HG03039 (cell line): ENCODE measurements around the gene LRRC1.

Experiments
- ATAC-seq: cut with Tn5 transposase; IDR thresholded peaks from one replicate; pipeline ENCODE4 v1.9.1; 2021; ENCODE audit warnings: mild to moderate bottlenecking, moderate library complexity; ENCODE audit not compliant: unreplicated experiment

LRRC1 gene

DNA sequence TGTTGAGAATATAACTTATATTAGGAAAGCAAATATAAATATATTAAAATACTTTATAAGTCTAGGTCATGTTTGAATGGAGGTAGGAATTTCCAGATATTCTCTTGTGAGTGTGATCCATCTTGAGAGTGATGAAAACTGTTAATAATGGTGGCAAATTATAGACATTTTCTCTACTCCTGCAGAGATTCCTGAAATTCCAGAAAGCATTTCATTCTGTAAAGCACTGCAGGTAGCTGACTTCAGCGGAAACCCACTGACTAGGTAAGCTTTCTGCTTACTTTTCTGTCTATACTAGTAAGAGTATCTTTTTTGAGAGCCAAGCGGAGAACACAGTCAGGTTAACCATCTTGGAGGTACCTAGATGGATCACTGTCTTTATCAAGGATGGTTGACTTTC, 84.0 kb downstream of the LRRC1 start:
- no peak for ATAC-seq

DNA sequence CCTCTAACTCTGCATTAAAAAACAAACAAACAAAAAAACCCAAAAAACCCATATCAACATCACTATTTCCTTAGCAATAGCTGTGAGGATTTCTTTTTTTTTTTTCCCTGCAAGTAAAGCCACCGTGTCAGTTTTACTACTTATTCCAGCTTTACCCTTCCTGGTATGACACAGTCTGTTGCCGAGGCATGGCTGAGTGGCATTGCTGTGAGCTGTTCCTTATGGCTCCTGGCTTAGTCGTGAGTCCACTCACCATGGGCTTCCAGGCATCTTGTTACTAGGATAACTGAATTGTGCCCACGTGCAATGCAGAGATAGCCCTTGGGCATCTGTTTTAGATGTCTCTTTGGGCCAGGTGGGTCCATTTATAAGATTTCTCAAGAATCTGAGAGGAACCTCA, 84.8 kb downstream of the LRRC1 start:
- ATAC-seq: no peak

DNA sequence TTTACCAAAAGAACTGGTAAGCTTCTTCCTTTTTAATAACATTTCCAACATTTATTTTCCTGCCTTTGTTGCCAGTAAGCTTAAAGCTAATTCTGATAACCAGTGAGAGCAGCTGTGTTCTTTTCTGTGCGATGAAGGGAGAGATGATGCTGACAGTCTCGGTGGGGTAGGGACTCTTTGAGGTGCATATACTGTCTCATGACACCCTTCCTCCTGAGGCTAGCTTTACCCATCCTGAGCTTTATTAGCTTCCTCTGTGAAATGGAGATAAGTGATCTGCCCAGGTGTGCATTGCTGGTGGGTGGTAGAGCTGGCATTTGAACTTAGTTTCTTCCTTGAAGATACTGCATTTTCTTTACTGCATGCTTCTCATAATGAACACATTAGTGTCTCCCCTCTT, 92.5 kb downstream of the LRRC1 start:
- ATAC-seq: no peak

DNA sequence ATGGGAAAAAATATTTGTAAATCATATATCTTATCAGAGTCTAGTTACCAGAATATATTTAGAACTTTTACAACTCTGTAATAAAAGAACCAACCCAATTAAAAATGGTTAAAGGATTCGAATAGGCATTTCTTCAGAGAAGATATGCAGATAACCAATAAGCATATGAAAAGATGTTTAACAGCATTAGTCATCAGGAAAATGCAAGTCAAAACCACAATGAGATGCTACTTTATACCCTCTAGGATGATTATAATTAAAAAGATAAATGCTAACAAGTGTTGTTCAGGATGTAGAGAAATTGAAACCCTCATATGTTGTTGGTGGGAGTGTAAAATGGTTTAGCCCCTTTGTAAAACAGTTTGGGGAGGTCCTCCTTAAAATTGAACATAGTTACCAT, 94.1 kb downstream of the LRRC1 start:
- ATAC-seq: no peak

DNA sequence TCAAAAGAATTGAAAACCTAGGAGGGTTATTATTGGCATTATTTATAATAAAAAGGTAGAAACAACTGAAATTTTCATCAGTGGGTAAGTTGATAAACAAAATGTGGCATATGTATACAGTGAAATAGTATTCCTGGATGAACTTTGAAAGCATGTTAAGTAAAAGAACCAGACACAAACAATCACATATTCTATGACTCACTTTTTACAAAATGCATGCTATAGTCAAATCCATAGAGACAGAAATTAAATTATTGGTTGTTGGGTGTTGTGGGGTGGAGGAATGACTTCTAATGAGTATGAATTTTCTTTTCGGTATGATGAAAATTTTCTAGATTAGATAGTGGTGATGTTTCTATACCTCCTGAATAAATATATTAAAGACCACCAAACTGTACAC, 94.6 kb downstream of the LRRC1 start:
- ATAC-seq: no peak

DNA sequence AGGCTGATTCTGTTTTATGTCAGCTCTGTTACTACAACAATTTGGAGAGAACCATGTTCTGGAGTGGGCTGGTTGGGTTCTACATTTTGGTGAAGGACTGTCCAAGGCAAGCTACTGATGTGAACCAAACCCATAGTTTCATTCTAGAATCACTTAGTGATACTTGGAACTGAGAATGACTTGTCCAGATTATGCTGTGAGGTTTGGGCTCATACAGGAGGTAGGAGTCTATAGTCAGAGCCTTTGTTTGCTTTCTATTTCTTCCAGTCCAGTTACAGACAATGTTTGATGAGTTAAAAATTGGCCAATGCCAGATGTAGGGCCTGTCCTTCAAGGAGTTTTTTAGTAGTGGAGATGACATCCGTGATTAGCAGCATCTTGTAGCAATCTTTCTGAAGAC, 97.9 kb downstream of the LRRC1 start:
- ATAC-seq: peak; percentile 49

DNA sequence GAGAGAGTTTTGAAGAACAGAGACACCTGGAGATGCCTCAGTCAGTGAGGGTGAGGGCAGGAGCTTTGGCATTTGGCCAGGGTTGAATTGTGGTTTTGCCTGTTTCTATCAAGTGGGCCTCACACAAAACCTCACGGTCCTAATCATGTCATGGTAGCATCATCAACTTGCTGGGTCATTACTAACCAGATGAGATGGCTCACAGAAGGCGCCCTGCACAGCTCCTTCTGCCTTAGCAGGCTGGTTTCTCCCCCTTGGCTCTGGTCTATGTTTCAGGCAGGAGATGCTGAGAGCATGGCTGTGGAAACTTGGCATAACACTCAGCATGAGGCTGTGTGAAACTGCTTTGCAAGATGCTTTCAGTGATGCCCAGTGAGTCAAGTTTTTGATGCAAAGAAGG, 99.3 kb downstream of the LRRC1 start:
- ATAC-seq: peak; percentile 49

DNA sequence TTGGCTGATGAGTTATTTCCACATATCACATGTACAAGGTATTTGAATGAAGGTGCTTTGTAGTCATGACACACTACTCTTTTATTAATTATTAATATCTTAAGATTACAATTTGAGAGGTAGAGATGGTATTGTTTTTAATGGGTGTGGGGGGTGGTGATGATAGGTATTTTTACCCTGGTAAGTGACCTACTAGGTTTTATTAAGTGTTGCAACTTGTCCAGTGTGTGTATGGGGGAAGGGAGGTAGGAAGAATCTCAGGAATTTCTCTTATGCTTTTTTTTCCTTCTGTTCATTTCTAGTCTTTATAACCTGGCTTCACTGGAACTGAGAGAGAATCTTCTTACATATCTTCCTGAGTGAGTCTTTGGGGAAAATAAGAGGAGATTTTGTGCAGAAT, 101.4 kb downstream of the LRRC1 start:
- ATAC-seq: no peak

DNA sequence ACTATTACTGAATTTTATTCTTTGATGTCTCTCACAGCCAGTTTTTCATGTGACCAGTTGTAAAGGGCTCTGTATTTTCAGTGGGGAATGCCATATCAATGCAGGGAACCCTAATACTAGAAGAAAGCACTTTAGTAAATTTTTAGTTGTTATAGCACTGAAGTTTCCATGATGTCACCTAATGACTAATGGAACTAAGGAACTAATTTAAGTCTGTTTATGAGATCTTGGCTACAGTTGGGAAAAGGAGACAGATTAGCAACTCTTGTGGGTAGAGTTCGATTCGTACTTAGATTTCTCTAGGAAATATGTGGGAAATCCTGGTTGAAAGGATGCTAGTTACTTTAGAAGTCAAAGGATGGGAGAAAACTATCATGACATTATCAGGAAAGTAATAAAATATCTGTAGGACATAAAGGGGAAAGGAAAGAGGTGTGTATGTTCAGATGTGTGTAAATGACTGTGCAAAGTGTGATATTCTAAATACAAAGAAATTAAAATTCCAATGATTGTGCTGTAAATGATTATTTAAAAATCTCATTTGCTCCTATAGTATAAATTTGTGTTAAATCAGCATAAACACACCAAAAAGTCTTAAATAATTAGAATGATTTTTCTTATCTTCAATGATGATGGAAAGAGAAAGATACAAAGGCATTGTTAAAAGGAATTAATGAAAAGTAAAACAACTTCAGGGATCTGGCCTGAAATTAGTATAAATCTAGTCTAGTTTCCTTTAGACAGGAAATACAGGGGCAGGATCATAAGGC, 103.4 kb downstream of the LRRC1 start:
- no peak for ATAC-seq

DNA sequence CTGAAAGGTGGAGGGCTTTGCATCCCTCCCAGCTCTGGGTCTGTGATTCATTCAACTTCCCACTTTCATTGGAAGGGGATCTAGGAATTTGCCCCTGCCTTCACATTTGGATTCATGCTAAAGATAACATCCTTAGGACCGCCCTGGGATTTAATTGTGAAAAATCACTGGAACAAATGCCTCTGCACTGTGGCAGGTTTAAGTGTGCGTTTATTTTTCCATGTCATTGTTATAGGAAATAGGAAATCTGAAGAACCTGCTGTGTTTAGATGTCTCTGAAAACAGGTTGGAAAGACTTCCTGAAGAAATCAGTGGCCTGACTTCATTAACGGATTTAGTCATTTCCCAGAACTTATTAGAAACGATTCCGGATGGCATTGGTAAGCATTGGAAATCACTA, 104.7 kb downstream of the LRRC1 start:
- no peak for ATAC-seq

DNA sequence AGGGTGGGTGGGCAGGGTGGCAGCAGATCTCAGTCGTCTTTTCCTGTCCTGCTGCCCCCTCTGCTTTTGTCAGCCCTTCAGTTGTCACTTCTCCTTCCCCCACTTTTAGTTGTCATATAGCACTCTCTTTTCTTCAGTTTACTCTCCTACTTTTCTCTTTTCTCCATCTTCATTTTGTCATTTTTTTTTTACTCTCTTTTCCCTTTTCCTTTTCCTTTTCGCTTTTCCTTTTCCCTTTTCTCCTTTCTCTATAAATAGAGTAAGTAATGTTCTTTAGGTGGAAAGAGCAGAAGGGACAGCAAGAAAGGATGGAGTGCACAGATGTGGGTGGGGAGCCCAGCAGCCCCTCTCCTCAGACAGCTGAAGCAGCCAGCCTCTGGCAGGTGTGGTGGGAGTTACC, 108.6 kb downstream of the LRRC1 start:
- no peak for ATAC-seq

DNA sequence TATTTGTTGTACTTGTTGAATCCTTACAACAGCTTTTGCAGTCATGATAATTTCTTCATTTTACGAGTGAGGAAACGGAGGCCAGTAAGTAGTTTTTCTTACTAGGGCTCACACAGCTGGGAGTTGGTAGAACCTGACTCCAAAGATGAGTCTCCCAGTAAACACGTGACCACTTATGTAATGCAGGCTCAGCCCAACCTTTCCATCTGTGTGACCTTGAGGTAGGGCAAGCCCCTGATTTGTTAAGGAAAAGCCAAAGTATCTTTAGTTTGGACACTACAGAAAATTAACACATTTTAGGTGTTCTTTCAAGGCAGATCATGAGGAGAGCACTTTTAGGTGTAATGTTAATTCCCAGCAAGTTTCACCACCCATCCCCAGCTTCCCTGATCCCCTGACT, 111.3 kb downstream of the LRRC1 start:
- ATAC-seq: no peak

DNA sequence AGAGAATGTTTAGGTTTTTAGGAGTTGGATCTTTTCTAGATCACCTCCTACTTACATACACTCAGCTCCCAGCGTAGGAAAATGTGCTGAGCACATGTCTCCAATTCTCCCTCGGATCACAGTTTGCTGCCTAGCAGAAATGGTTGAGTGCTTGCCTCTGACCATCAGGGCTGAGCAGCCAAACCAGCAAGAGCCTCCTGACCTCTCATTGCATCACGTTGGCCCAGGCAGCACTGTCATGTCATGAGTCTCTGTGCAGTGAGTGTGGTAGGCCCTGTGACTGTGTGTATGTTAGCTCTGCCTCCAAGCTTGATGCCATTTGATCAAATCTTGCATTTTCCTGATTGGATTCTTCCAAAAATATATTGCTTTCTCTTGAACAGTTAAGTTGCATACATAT, 112.0 kb downstream of the LRRC1 start:
- ATAC-seq: no peak

DNA sequence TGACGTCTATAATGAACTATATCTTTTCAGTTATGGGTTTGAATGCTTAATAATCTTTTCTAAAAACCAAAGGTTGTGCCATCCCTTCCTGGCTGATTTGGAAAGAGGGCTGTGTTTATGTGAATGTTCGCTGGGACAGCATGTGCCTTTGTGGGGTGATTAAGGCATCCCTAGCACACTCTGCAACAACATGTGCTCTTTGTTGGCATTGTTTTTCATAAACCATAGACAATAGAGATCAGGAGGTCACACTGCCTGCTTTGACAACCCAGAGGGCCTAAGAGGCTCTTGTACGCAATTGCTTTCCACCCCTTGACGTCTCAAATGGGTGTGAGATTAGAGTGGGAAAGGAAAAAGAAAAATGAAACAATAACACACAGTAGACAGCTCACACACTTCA, 116.0 kb downstream of the LRRC1 start:
- ATAC-seq: no peak

DNA sequence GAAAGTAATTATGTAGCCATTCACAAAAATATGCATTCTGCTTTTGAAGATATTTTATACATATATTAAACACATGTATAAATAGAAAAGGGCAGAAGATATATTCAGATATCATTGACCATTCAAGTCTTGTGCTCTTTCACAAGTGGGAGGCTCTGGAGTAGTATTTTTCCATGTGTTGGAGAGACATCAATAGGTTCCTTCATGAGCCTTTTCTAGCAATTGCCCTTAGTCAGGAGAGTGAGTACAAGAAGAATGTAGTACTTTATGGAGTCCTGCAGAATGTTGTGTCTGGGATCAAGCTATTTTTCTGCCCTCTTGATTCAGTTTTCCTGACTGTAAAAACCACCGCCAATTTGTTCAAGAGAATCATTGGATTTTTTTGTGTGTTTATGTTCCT, 117.9 kb downstream of the LRRC1 start:
- no peak for ATAC-seq

DNA sequence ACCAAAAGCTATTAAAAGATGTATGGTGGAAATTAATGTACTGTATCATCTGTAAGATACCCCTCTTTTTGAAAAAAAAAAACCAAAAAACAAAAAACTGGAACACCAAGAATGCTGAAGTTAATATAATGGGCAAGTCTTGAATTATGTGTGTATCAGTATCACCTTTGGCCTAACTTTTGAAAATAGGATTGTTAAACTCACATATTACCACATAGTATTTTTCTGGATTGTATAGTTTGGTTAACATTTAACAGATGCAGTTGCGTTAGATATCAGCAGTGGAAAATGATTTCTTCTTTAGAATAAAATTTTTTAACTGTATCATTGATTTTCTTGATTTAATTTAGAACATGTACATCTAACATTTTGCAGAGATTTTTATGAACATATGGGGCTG, 118.5 kb downstream of the LRRC1 start:
- ATAC-seq: no peak

DNA sequence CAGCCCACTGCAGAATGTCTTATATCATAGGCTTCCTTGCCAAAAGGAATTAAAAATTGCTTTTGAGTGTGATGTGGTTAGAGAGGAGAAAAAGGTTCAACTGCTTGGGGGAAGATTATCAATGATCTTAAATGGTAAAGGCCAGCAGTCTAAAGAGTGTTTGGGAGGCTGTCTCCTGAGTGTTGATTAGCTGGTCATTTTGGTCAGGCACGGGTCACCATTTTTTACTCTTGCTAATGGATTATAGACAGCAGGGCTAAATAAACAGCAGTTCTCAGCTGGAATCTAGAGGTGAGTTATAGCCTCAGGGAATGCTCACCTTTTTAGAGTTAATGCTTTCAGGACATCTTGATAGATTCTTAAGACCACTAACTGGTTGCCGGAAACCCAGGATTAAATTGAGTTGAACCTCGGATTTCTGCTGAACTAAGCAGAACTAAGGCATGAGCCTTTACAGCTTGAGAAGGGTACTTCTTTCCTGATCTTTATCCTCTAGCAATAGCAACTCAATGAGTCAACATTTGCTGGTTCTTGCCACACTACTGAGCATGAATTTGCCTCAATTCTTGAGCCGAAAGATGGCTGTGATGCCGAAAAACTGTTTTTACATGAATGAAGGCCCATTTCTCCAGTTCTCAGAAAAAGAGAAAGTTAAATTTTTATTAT, 120.4 kb downstream of the LRRC1 start:
- no peak for ATAC-seq

DNA sequence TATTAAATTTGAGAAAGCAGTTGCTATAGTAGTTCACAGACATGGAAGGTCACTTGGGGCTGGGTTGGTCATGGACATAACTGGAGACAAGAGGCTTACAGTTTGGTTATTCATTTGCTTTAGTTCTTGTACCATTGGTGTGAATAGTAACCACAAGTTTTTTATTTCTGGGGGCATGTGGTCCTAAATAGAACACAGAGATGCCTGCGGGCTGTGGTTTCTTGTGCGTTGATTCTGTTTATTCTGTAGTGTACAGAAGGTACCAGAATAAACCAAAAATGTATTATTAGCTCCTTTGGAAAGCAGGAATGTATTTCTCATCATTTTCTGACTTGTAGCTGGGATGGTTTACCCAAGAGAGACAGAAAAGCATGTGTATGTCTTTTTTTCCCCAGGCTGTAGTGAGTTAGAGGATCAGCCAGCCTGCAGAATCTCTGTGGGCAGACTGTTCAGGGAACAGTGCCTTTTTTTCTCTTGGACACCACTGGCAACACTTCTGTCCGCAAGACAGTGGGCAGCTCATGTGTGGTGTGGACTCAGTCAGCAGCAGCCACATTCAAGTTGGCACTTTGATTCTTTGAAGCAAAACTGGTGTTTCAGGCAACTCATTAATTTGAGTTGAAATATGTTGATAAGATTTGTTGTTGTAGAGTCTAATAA, 122.1 kb downstream of the LRRC1 start:
- no peak for ATAC-seq

DNA sequence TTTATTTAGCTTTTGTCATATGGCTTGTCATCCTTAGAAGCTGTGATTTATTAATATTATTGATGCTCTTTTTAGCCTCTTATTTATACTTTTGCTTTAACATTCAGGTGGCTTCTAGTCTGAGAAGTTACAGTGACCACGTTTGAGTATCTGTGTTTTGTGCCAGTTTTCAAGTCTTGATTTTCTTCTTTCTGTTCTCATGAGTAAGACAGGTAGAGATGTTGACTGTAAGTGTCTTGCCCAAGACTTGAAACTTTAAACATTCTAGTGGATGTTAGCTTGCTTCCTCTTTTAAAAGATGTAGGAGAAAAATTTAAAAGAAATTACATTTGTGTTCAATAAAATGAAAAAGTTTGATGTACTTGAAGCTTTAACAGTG, 122.6 kb downstream of the LRRC1 start:
- no peak for ATAC-seq

DNA sequence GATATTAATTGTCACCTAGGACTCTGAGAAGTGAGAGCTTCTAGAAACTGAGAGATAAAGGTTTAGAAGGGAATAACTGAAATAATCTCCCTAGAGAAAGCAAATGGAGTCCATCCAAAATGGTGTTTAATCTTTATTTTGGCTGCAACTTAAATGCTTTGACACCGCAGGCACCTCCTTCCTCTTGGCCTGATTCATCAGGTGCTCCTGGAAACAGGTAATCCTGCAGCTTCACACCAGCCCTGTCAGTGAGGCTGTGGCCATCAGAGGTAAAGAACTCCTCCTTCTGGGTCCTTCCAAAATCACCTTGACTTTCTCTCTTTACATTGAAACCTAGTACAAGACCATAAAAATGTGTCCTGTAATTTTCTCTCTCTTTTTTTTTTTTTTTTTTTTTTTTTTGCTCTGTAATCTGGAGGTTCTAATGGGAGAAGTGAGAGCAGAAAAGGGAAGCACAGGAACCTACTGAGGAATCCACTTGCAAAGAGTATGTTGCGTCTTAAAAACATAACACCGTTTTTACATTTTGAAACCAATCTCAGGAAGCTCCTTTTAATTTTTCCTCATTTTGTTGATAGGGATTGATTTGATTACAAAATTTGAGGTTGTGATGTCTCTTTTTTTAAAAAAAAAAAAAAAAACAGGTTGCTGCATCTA, 124.2 kb downstream of the LRRC1 start:
- no peak for ATAC-seq

DNA sequence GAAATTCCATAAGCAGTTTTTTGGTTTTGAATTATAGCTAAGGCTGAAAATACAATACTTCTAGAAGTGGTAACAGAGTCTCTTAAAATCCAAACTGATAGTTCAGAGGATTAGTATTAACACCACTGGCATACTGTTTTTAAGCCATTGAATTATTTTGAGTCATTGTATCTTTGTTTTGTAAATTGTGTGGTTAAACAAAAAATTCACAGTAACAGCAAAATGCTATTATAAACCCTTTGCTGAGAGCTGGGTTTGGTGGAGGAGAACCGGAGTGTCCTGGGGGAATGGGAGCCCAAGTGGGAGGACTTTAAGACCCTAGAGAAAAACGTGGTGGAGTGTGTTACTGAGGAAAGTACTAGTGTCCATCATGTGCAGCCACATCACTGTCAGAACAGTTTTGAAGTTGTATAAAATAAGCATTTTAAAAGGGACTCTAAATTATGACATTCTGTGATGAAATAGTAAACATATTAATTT, 125.1 kb downstream of the LRRC1 start:
- ATAC-seq: no peak

DNA sequence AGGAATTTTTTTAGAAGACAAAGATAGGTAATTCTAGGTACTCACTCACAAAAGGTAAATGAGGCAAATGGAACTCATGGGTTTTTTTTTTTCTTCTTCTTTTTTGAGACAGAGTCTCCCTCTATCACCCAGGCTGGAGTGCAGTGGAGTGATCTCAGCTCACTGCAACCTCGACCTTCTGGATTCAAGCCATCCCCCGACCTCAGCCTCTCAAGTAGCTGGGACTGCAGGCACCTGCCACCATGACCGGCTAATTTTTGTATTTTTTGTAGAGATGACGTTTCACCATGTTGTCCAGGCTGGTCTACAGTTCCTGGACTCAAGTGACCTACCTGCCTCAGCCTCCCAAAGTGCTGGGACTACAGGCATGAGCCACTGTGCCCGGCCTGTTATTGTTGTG, 126.1 kb downstream of the LRRC1 start:
- no peak for ATAC-seq
